CD1c-positive myeloid dendritic cell (primary cell): ENCODE data around the gene MS4A3.
"Not testable (repeated sequence)": the region's sequence is repeated elsewhere in the genome, so short reads cannot be mapped to it uniquely, and the experiment has no call there.

ENCODE experiments used
- DNase-seq: peaks from one replicate; pipeline ENCODE4 v3.0.0-alpha.2; 2016; ENCODE audit errors: extremely low spot score

Gene MS4A3

DNA sequence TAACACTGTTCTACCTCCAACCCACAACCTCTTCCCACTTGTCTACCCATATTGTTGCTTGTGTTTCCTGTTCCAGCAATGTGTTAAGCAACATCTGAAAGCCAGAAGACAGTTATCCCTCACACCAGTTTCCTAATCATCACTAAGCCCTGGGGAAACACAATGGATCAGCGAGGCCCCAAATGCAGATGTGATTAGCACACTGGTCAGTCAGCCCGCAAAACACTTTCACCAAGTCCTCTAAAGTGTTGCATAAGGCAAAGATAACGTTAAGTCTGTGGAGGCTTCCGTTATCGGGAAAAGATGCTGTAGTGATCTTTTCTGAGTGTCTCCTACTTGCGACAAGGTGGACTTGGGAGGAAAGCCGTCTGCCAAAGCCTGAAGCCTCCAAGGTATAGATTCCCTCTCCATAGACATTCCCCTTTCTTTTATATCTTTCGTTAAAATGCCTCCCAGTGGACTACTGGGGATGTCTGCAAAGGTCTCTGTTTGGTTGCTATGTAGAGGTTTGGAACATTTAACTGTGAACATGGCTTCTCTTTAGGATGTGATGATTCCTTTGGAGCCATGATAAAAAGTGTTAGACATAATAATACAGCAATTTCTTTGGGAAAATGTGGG, at the start of gene MS4A3:
MS4A3 (plus strand) TSS at position 317 of the 621 bp plus-strand sequence. CDS start 4,496 bp downstream, outside the sequence.
- DNase-seq: peak; percentile 37

- DNase-seq: no peak
Measured at GRCh38 chr11:60016881-60017280, 39.6 kb upstream of the MS4A3 start, which contains the start of gene OOSP4B. TSS of gene OOSP4B (plus strand) at chr11:60017181.

GRCh38 chr11:60018058-60018457, 38.4 kb upstream of the MS4A3 start:
- no peak for DNase-seq

DNA sequence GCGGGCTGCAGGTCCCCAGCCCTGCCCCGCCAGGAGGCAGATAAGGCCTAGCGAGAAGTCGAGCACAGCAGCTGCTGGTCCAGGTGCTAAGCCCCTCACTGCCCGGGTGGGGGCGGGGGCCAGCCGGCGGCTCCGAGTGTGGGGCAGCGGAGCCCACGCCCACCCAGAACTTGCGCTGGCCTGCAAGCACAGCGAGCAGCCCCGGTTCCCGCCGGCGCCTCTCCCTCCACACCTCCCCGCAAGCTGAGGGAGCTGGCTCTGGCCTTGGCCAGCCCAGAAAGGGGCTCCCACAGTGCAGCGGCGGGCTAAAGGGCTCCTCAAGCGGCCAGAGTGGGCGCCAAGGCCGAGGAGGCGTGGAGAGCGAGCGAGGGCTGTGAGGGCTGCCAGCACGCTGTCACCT, 36.1 kb upstream of the MS4A3 start:
- not testable (repeated sequence) for DNase-seq

- DNase-seq: no peak
Measured at GRCh38 chr11:60029015-60029632, 27.3 kb upstream of the MS4A3 start.

GRCh38 chr11:60040109-60040508, 16.4 kb upstream of the MS4A3 start, which contains the start of gene OOSP2:
TSS of gene OOSP2 (plus strand) at chr11:60040409. CDS start at chr11:60040460, 51 bp downstream.
- no peak for DNase-seq

GRCh38 chr11:60050422-60050821, 6.0 kb upstream of the MS4A3 start:
- DNase-seq: not testable (repeated sequence)

- DNase-seq: not testable (repeated sequence)
Measured at GRCh38 chr11:60050839-60051238, 5.6 kb upstream of the MS4A3 start.

- DNase-seq: peak; percentile 19
Measured at GRCh38 chr11:60059052-60059451, 2.6 kb downstream of the MS4A3 start.

DNA sequence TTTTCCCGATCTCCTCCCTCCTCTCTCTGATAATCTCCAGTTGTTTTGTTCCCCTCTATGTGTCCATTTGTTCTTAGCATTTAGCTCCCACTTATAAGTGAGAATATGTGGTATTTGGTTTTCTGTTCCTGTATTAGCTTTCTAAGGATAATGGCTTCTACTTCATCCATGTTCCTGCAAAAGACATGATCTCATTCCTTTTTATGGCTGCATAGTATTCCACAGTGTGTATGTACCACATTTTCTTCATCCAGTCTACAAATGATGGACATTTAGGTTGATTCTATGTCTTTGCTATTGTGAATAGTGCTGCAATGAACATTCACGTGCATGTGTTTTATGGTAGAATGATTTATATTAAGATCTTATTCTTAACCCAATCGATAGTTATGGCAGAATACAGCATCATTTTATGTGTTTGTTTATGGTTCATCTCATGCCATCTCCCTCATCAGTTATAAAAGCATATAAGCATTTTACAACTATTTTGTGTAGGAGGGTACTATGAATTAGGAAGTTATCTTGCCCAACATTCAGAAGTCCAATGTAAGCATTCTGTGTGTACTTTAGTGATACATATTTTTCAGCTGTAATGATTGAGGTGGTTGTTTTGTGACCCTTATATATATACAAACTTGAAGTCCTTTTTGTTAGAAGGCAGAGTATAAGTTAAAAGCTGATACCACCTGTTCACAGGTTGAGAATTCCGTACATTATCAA, 3.2 kb downstream of the MS4A3 start:
- DNase-seq: peak; percentile 40

- DNase-seq: peak; percentile 60
Measured at GRCh38 chr11:60064111-60064510, 7.6 kb downstream of the MS4A3 start.

DNA sequence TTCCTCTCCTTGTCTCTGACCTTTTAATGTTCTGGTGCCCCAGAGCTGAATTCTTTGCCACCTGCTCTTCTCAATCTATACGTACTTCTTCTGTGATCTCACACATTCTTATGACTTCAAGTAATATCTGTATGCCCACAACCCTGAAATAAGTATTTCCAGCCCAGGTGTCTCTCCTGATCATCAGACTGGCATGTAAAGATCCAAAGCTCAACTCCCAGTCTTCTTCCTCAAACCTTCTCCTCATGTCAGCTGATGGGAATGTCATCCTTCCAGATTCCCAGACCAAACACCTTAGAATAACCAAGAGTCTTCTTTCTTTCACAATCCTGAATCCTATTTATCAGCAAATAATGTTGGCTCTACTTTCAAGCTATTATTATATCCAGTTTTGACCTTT, 9.3 kb downstream of the MS4A3 start:
- DNase-seq: no peak

- DNase-seq: no peak
Measured at GRCh38 chr11:60069450-60069849, 13.0 kb downstream of the MS4A3 start.

DNA sequence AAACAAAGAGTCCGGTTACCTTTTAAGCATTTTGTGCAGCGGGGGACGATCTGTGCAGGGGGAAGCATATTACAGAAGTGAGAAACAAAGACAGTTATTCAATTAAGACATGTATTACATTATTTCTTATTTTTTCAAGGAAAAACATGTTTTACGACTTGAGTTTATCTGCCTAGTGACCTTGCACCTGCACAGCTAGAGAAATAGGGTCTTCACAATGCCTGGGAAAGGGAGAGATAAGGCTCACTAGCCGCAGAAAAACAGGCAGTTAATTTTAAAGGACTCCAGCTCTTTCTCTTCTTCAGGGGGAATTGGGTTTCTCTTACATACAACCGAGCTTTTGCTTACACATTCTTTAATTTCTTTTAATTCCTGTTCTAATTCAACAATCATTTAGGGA, 15.2 kb downstream of the MS4A3 start:
- DNase-seq: not testable (repeated sequence)

- DNase-seq: peak; percentile 78
Measured at GRCh38 chr11:60077216-60077817, 20.9 kb downstream of the MS4A3 start.

DNA sequence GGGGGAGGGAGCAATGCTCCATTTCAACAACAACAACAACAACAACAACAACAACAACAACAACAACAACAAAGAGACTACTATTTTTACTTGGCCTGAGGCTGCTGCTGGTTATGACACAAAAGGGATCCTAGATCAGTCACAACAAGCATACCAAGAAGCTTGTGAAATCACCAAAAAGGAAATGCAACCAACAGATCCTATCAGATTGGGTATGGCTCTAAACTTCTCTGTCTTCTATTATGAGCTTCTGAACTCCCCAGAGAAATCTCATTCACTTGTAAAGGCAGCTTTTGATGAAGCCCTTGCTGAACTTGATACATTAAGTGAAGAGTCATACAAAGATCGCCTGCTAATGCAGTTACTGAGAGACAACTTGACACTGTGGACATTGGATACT, 21.5 kb downstream of the MS4A3 start:
- peak; percentile 33 for DNase-seq

DNA sequence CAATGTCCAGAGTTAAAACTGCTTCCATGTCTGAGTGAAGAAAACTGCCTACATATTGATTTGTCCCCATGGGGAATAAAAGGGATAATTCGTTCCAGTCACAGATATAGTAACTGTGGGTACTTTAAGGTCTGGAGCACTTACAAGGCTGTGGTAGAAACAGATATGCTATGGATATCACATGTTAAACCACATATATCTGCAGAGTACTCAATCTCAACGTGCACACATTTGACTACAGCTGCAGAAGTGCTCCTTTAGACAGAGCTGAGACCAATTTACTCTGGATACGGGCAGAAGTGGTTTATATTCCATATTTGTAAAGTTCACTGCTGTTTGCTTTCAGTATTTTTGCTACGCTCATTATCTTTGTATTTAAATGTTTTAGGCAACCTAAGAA, 22.3 kb downstream of the MS4A3 start:
- no peak for DNase-seq

DNA sequence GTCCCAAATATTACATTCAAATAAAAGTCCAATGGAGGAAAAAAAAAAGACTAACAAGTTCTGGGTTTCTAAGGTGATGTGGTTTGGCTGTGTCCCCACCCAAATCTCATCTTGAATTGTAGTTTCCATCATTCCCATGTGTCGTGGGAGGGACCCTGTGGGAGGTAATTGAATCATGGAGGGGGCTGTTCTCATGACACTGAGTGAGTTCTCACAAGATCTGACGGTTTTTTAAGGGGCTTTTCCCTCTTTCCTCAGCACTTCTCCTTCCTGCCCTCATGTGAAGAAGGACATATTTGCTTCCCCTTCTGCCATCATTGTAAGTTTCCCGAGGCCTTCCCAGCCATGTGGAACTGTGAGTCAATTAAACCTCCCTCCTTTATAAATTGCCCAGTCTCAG, 24.1 kb downstream of the MS4A3 start:
- DNase-seq: peak; percentile 18

- DNase-seq: no peak
Measured at GRCh38 chr11:60084631-60085273, 28.3 kb downstream of the MS4A3 start.

DNA sequence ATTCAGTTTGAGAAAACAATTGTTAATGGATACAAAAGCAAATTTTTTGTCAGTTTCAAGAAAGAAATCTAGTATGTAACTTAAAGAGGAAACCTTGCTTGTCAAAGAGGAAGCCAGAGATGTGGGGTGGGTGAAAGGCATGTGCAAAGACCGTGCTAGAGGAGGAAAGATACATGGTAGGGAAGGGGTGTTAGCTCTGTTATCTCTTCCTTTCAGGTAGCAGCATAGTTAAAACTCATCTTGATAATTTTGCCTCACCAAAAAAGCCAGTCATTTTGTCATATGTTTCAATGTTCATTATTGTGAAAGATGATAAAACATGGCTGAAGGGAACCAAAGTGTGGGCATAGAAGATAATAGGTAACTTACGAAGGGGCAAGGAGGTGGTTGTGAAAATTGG, 29.4 kb downstream of the MS4A3 start:
- DNase-seq: no peak

- no peak for DNase-seq
Measured at GRCh38 chr11:60087239-60087638, 30.8 kb downstream of the MS4A3 start.

GRCh38 chr11:60088364-60088763, 31.9 kb downstream of the MS4A3 start, which contains the start of gene MS4A2:
TSS of gene MS4A2 (plus strand) at chr11:60088664. CDS start at chr11:60088766, 102 bp downstream.
- DNase-seq: no peak
